Fibroblast of lung (primary cell): ENCODE results near the gene ADAP1. TPM values are rescaled to one million over a fixed set of nuclear protein-coding genes. Genes with fewer than 3 reads are reported as not detected.

Experiments used
- DNase-seq, 2 donors: peaks; one replicate each; pipeline versions ENCODE4 v3.0.0 to v3.0.0-alpha.2; 2010; ENCODE audit warnings: low read depth in 2 of 2
- H2AFZ ChIP-seq: 2 replicates; pipeline ENCODE4 v1.5.1; 2012; ENCODE audit warnings: low read length, control low read depth, inconsistent platforms
- H3K27ac ChIP-seq: 2 replicates; pipeline ENCODE4 v1.5.1; 2011; ENCODE audit warnings: low read length, control low read depth; ENCODE audit not compliant: insufficient read depth
- H3K27me3 ChIP-seq: 2 replicates; pipeline ENCODE4 v1.5.1; 2011; ENCODE audit warnings: mild to moderate bottlenecking, low read length; ENCODE audit not compliant: control insufficient read depth, insufficient read depth
- H3K36me3 ChIP-seq: 2 replicates; pipeline ENCODE4 v1.5.1; 2011; ENCODE audit warnings: low read length; ENCODE audit not compliant: control insufficient read depth, insufficient read depth
- H3K4me1 ChIP-seq: 2 replicates; pipeline ENCODE4 v1.5.1; 2011; ENCODE audit warnings: low read length; ENCODE audit not compliant: control insufficient read depth, insufficient read depth; ENCODE audit errors: extremely low read depth
- H3K4me2 ChIP-seq: 2 replicates; pipeline ENCODE4 v1.5.1; 2011; ENCODE audit warnings: low read length, control low read depth; ENCODE audit not compliant: insufficient read depth; ENCODE audit errors: extremely low read depth
- H3K4me3 ChIP-seq, 4 experiments: fragments of 200-600 bp in 1 of 4; sonication (generic) in 1 of 4; replicated peaks in 1 of 4; 2 replicates each; pipeline ENCODE4 v1.5.1; 2011 to 2016; ENCODE audit warnings: low read length in 4 of 4, low read depth in 3 of 4, mild to moderate bottlenecking in 3 of 4, control low read depth in 2 of 4, inconsistent platforms in 1 of 4, mixed read lengths in 1 of 4; ENCODE audit not compliant: insufficient read depth in 1 of 4; ENCODE audit errors: control extremely low read depth in 1 of 4
- H3K79me2 ChIP-seq: 2 replicates; pipeline ENCODE4 v1.5.1; 2012; ENCODE audit warnings: mild to moderate bottlenecking, low read length, inconsistent platforms; ENCODE audit not compliant: control insufficient read depth, insufficient read depth
- H3K9ac ChIP-seq: 2 replicates; pipeline ENCODE4 v1.5.1; 2011; ENCODE audit warnings: mild to moderate bottlenecking, low read length, control low read depth; ENCODE audit not compliant: insufficient read depth
- H3K9me3 ChIP-seq: 2 replicates; pipeline ENCODE4 v1.5.1; 2012; ENCODE audit warnings: low read depth, low read length; ENCODE audit not compliant: control insufficient read depth, insufficient read depth
- H4K20me1 ChIP-seq: 2 replicates; pipeline ENCODE4 v1.5.1; 2011; ENCODE audit warnings: low read length; ENCODE audit not compliant: control insufficient read depth, insufficient read depth; ENCODE audit errors: extremely low read depth
- CTCF ChIP-seq, 2 donors: IDR thresholded peaks in 1 of 2; conservative IDR thresholded peaks in 1 of 2; 1 replicate in 1 of 2; 2 replicates in 1 of 2; pipeline ENCODE4 v1.5.1; 2011 to 2012; ENCODE audit warnings: low read length in 2 of 2, control low read depth in 1 of 2, inconsistent platforms in 1 of 2, low read depth in 1 of 2, mild to moderate bottlenecking in 1 of 2
- EZH2 ChIP-seq: IDR thresholded peaks from 2 replicates; pipeline ENCODE4 v1.5.1; 2012; ENCODE audit warnings: low read length, control low read depth, mild to moderate bottlenecking; ENCODE audit errors: missing control alignments
- polyA plus RNA-seq, 2 donors: library from polyadenylated mRNA; depleted of rRNA in 1 of 2; stranded (reverse) in 1 of 2; unstranded in 1 of 2; fragments of >200 nt; gene quantifications; 2 replicates each; pipeline ENCODE4 v1.2.1, GENCODE V29; 2011 to 2012; ENCODE audit warnings: missing spikeins in 1 of 2
- total RNA-seq: library from RNA; depleted of rRNA; stranded (reverse); fragments of >200 nt; gene quantifications from 2 replicates; pipeline ENCODE4 v1.2.1, GENCODE V29; 2014

The ADAP1 gene
- total and polyA plus RNA-seq, 2 donors (not counting 1 experiment from before 2014, with no cell fraction given): 1.1 to 2.3 TPM

DNA sequence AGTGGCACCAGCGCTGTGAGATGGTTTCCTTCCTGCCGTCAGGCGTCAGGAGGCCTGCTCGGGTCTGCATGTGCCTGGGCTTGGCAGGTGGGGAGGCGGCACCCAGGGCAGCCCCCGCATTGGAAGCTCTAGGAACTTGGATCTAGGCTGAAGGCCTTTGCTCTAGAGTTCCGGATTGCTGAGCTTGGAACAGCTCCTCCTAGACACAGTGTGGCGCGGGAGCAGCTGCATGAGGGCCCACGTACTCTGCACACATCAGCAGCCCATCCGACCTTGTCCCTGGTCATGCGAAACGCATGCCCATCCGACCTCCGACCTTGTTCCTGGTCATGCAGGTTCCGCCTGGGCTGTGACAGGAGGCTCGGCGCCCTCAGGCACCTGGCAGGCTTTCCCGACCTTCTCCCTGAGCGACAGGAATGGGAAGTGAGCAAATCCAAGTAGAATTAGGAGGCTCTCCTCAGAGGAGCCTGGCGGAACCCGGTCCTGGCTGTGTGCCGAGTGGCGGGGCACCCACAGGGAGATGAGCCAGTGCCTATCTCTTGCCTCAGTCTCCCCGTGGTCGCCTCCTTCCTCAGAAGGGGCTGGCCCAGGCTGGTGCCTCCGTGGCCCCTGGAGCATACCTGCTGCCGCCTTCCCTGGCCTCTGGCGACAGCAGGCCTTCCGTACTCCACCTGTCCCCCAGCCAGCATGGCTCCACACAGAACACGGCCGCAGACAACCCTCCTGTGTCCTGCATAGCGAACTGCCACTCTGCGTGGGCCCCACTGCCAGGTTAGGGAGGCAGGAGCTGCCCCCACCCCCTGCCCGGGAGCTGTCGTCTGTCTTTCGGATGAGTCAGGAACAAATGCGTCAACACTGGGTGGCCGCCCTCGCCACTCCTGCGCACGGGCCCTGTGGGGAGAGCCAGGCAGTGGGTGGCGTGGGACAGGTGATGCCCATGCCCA, 66.1 kb downstream of the ADAP1 start:
- no peaks in the 10 kb centered on the region for H3K9me3 ChIP-seq
- H3K79me2 ChIP-seq: peaks cover 31% of the 10 kb centered on the region
- H3K36me3 ChIP-seq: peaks cover 27% of the 10 kb centered on the region
- H3K4me1 ChIP-seq: no peaks in the 10 kb centered on the region
- no peak overlapping the region for H3K27ac ChIP-seq
- DNase-seq: no peak
- no peak overlapping the region for H3K9ac ChIP-seq
- H4K20me1 ChIP-seq: no peaks in the 10 kb centered on the region
- TF ChIP-seq CTCF (conservative IDR thresholded peaks at IDR 0.05 in 1 of 2, IDR thresholded peaks at IDR 0.05 in 1 of 2; ENCODE audit: low read depth in 1 of 2, low read length in 2 of 2) (no peak), EZH2 (no peak)
- H3K4me3 ChIP-seq: no peak overlapping the region
- no peak overlapping the region for H2AFZ ChIP-seq
- H3K4me2 ChIP-seq: no peak overlapping the region
- H3K27me3 ChIP-seq: no peaks in the 10 kb centered on the region

GRCh38 chr7:887488-887820, 67.0 kb downstream of the ADAP1 start:
- Histone ChIP-seq H3K4me3 (no peak overlapping the region), H3K79me2 (peaks cover 40% of the 10 kb centered on the region), H3K27ac (no peak overlapping the region), H3K4me1 (no peaks in the 10 kb centered on the region), H3K27me3 (no peaks in the 10 kb centered on the region), H4K20me1 (no peaks in the 10 kb centered on the region), H3K4me2 (no peak overlapping the region), H3K9ac (no peak overlapping the region), H2AFZ (no peak overlapping the region), H3K9me3 (no peaks in the 10 kb centered on the region), H3K36me3 (peaks cover 22% of the 10 kb centered on the region)
- TF ChIP-seq CTCF (conservative IDR thresholded peaks at IDR 0.05 in 1 of 2, IDR thresholded peaks at IDR 0.05 in 1 of 2; ENCODE audit: low read depth in 1 of 2, low read length in 2 of 2): no peak
- no peak for TF ChIP-seq EZH2
- DNase-seq: no peak

DNA sequence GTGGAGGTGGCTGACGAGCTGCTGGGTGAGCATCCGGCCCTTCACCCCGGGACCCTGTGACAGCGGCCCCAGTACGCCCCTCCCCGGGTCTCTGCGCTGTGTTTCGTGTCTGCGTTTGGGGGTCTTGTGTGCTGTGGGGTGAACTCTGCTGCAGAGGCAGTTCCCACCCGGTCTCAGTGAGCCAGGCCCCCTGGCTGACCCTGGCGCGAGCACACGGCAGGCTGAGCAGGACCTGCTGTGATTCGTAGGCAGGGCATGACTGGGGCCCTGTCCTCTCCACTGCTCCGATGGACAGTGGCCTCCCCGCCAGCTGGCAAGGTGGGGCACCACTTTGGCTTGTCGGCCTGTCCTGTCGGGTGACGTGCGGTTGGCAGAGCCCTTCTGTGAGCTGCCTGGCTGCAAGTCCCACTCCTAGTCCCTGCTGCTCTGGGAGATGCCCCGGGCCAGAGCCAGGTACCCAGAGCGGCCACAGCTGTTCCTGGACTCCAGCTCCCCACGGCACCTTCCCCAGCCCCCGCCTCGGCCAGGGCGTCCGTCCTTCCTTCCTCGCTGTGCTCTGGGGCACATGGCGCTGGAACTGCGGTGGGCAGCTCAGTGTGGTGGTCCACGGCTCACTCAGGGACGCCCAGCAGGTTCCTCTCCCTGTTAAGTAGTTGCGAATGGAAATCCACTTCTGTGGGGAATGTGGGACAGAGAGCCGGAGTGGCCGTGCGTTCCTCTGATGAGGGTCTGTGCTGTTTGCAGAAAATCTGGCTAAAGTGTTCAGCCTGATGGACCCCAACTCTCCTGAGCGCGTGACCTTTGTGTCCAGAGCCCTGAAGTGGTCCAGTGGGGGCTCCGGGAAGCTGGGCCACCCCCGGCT, 67.6 kb downstream of the ADAP1 start:
- no peaks in the 10 kb centered on the region for H4K20me1 ChIP-seq
- H2AFZ ChIP-seq: no peak overlapping the region
- peaks cover 44% of the 10 kb centered on the region for H3K79me2 ChIP-seq

More for the DNA sequence above, 67.6 kb downstream of the ADAP1 start:
- Histone ChIP-seq H3K4me3 (no peak overlapping the region), H3K9ac (no peak overlapping the region), H3K27ac (no peak overlapping the region), H3K4me1 (no peaks in the 10 kb centered on the region), H3K9me3 (no peaks in the 10 kb centered on the region), H3K27me3 (no peaks in the 10 kb centered on the region), H3K36me3 (peaks cover 19% of the 10 kb centered on the region), H3K4me2 (no peak overlapping the region)
- TF ChIP-seq EZH2 (no peak), CTCF (conservative IDR thresholded peaks at IDR 0.05 in 1 of 2, IDR thresholded peaks at IDR 0.05 in 1 of 2; ENCODE audit: low read depth in 1 of 2, low read length in 2 of 2) (no peak)
- DNase-seq: no peak
